Spleen (tissue), 11 donors: ENCODE data around the gene TRIM25. TPM values are rescaled to one million over a fixed set of nuclear protein-coding genes. Genes with fewer than 3 reads are reported as not detected.

ENCODE experiments used
- DNase-seq: peaks from one replicate; pipeline ENCODE4 v3.0.0-alpha.2; 2020
- H3K27ac ChIP-seq, 8 donors: fragments of 200-600 bp; sonication (generic) in 7 of 8; 1 replicate in 4 of 8; 2 replicates in 4 of 8; pipeline versions ENCODE4 v1.5.0 to v1.8.0; 2016 to 2021; ENCODE audit warnings: inconsistent platforms in 4 of 8, mild to moderate bottlenecking in 4 of 8, moderate library complexity in 1 of 8
- H3K27me3 ChIP-seq, 7 donors: fragments of 200-600 bp; sonication (generic) in 6 of 7; replicated peaks in 1 of 7; 1 replicate in 4 of 7; 2 replicates in 3 of 7; pipeline versions ENCODE4 v1.5.0 to v1.8.0; 2016 to 2021; ENCODE audit warnings: inconsistent platforms in 3 of 7, mild to moderate bottlenecking in 1 of 7
- H3K36me3 ChIP-seq, 6 donors: fragments of 200-600 bp; sonication (generic) in 5 of 6; 1 replicate in 4 of 6; 2 replicates in 2 of 6; pipeline versions ENCODE4 v1.5.0 to v1.8.0; 2016 to 2021; ENCODE audit warnings: inconsistent platforms in 2 of 6
- H3K4me1 ChIP-seq, 6 donors: fragments of 200-600 bp; sonication (generic) in 5 of 6; 1 replicate in 3 of 6; 2 replicates in 3 of 6; pipeline versions ENCODE4 v1.5.0 to v1.8.0; 2016 to 2021; ENCODE audit warnings: inconsistent platforms in 3 of 6
- H3K4me3 ChIP-seq, 8 donors: fragments of 200-600 bp; sonication (generic) in 7 of 8; 1 replicate in 4 of 8; 2 replicates in 4 of 8; pipeline versions ENCODE4 v1.5.0 to v1.8.0; 2016 to 2021; ENCODE audit warnings: inconsistent platforms in 4 of 8, mild to moderate bottlenecking in 4 of 8, moderate library complexity in 2 of 8
- H3K9me3 ChIP-seq, 8 donors: fragments of 200-600 bp; sonication (generic) in 7 of 8; 1 replicate in 4 of 8; 2 replicates in 4 of 8; pipeline versions ENCODE4 v1.5.0 to v1.8.0; 2016 to 2021; ENCODE audit warnings: inconsistent platforms in 4 of 8
- POLR2A ChIP-seq, 3 donors: fragments of 450-650 bp; IDR thresholded peaks; one replicate each; pipeline ENCODE4 v1.5.1; 2017; ENCODE audit warnings: antibody characterized with exemption in 3 of 3, mild to moderate bottlenecking in 1 of 3
- POLR2AphosphoS5 ChIP-seq, 3 donors: sonication (generic); formaldehyde crosslinking; IDR thresholded peaks; one replicate each; pipeline ENCODE4 v1.5.1; 2017; ENCODE audit warnings: antibody characterized with exemption in 3 of 3
- WGBS, 5 donors: extraction: QIAGEN DNeasy Blood & Tissue Kit in 3 of 5; methylation state at CpG; one replicate each; pipeline versions ENCODE4 v1.1.5 to v1.1.7; 2013 to 2018; 5-methylcytosine and 5-hydroxymethylcytosine counted together
- intact Hi-C: fragments of 100-400 bp; cut with DNase I; formaldehyde crosslinking; loops from one replicate; pipeline ENCODE4 v1.15.0; 2023; ENCODE audit warnings: low total_unique reads
- polyA plus RNA-seq, 3 donors: library from polyadenylated mRNA; stranded (reverse); fragments of 200-250 nt; gene quantifications; one replicate each; pipeline ENCODE4 v1.2.1, GENCODE V29; 2013
- total RNA-seq, 7 donors: library from RNA; depleted of rRNA in 3 of 7; stranded (reverse); fragments of >200 nt in 3 of 7; fragmentation: NEBNext Ultra II Directional in 4 of 7; extraction: Animal tissue kit (Norgen Biotek cat#: 25700) in 4 of 7; gene quantifications; one replicate each; pipeline versions ENCODE4 v1.1.0 to v1.2.1, GENCODE V29; 2016 to 2021
- TF ChIP-seq, protein P1 (sequence below), 11 experiments: fragments of 200-600 bp in 7 of 11; fragments of 450-650 bp in 4 of 11; sonication (generic) in 4 of 11; IDR thresholded peaks in 8 of 11; conservative IDR thresholded peaks in 3 of 11; 1 replicate in 7 of 11; 2 replicates in 4 of 11; pipeline versions ENCODE4 v1.4.0 to v1.8.0; 2016 to 2021; ENCODE audit warnings: antibody characterized with exemption in 11 of 11, inconsistent platforms in 4 of 11, mild to moderate bottlenecking in 1 of 11
- donor health status: healthy with polysubstance abuse.
- donor health status: DM: no; HTN: no; CAD: no; lungs with moderate emphysema.
- donor health status: DM: no; HTN: no; CAD: no.
- donor health status: Bipolar disorder and iron deficiency.
- donor health status: healthy.
- donor health status: DM: no; HTN: no; CAD: no.
- donor health status: DM: yes; HTN: yes; CAD: no.

The TRIM25 gene
- total and polyA plus RNA-seq, 10 donors, result 13.8 to 168 (median 122) TPM

DNA sequence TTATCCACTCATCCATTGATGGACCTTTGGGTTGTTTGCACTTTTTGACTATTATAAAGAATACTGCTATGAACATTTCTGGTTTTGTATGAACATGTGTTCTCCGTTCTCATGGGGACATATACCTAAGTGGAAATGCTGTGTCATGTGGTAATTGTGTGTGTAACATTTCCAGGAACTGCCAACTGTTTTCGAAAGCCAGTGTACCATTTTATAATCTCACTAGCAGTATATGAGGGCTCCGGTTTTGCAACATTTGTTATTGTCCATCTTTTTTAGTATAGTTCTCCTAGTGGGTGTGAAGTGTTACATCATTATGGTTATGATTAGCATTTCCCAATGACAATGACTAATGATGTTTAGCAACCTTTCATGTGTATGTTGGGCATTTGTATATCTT lies 5.1 kb upstream of the TRIM25 start:
- no peak for DNase-seq
- Histone ChIP-seq H3K4me1 (peaks cover 6 to 37% (median 23%) of the 10 kb centered on the region in 6 donors), H3K27me3 (no peaks in the 10 kb centered on the region), H3K4me3 (peak overlapping the region in 1 of 8 donors; percentile 1), H3K9me3 (peaks cover 0 to 12% (median 2%) of the 10 kb centered on the region in 8 donors), H3K36me3 (no peaks in the 10 kb centered on the region), H3K27ac (peak overlapping the region in 7 of 8 donors; percentile 3 to 98 (median 63))
- 46 to 79% (median 59%) methylated on average over 3 of the region's 3 CpGs for WGBS, 5 donors
- intact Hi-C loops, result no loop called here
- TF ChIP-seq POLR2AphosphoS5 (IDR thresholded peaks at IDR 0.05) (peak in 1 of 3 donors; percentile 34), POLR2A (IDR thresholded peaks at IDR 0.05) (no peak)
- TF ChIP-seq, protein P1, sequence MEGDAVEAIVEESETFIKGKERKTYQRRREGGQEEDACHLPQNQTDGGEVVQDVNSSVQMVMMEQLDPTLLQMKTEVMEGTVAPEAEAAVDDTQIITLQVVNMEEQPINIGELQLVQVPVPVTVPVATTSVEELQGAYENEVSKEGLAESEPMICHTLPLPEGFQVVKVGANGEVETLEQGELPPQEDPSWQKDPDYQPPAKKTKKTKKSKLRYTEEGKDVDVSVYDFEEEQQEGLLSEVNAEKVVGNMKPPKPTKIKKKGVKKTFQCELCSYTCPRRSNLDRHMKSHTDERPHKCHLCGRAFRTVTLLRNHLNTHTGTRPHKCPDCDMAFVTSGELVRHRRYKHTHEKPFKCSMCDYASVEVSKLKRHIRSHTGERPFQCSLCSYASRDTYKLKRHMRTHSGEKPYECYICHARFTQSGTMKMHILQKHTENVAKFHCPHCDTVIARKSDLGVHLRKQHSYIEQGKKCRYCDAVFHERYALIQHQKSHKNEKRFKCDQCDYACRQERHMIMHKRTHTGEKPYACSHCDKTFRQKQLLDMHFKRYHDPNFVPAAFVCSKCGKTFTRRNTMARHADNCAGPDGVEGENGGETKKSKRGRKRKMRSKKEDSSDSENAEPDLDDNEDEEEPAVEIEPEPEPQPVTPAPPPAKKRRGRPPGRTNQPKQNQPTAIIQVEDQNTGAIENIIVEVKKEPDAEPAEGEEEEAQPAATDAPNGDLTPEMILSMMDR (IDR thresholded peaks at IDR 0.05 in 8 of 11, conservative IDR thresholded peaks at IDR 0.05 in 3 of 11), result peak in 1 of 11 experiments; percentile 13

DNA sequence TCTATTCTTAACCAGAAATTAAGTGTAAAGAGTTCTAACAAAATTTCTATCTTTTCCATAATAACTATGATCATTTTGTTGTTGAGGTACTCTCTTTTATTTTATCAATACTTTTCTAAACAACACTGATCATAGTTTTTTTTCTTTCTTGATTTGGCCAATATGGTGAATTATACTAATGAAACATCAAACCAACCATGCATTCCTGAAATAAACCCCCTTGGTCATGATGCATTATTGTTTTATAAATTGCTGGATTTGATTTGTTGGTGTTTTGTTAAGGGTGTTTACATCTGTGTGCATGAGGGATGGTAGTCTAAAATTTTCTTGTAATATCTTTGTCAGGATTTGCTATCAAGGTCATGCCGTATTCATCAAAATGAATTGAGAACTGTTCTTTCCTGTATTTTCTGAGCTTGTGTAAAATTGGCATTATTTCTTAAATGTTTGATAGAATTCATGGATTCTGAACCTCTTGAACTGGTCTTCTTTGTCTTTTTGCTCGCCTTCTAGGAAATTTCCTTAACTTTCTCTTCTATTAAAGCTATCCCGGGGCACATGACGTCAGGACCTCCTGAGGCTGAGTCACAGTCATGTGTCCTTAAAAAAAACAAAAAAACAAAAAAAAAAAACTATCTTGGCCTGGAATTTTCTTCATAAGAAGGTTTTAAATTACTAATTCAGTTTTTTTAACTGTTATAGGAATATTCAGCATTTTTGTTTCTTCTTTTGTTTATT lies 3.9 kb upstream of the TRIM25 start:
- intact Hi-C loops, result no loop called here
- no peak for TF ChIP-seq POLR2AphosphoS5 (IDR thresholded peaks at IDR 0.05)
- TF ChIP-seq, protein P1 (IDR thresholded peaks at IDR 0.05 in 8 of 11, conservative IDR thresholded peaks at IDR 0.05 in 3 of 11), result no peak
- no peak for TF ChIP-seq POLR2A (IDR thresholded peaks at IDR 0.05)
- Histone ChIP-seq H3K4me3 (no peak overlapping the region), H3K4me1 (peaks cover 6 to 44% (median 25%) of the 10 kb centered on the region in 6 donors), H3K27ac (peak overlapping the region in 5 of 8 donors; percentile 57 to 98 (median 94)), H3K27me3 (no peaks in the 10 kb centered on the region), H3K9me3 (peaks cover 0 to 12% (median 2%) of the 10 kb centered on the region in 8 donors), H3K36me3 (no peaks in the 10 kb centered on the region)
- no peak for DNase-seq
- WGBS, 5 donors, result 87 to 93% (median 89%) methylated on average over 4 of the region's 4 CpGs

DNA sequence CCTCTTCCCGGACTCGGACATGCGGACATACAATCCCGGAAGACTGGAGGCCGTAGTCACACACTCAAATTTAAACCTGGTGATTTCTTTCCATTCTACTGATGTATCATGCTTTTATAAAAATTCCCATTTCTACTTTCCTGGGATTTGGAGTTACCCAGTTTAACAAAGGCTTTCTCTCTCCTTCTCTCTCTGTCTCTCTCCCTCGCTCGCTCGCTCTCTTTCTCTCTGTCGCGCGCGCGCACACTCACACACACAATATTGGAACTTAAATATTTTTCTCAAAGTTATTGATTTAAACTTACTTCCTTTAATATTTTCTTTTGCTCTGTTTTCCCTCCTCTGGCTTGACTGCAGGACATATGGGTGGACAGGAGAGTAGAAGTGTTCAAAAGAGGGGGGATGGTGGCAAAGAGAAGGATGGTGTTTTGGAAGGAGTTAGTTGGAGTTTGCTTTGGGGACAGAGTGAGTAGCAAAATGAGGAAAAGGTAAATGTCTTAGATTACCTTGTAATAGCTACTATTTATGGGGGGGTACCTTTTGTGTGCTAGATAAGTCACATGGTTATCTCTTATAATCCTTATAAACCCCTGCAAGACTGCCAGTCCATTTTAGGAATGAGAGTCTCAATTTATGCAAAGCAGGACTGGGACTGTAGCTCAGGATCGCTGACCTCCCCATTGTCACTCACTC lies 878 bp upstream of the TRIM25 start:
- TF ChIP-seq POLR2AphosphoS5 (IDR thresholded peaks at IDR 0.05), result no peak
- TF ChIP-seq, protein P1 (IDR thresholded peaks at IDR 0.05 in 8 of 11, conservative IDR thresholded peaks at IDR 0.05 in 3 of 11), result no peak
- TF ChIP-seq POLR2A (IDR thresholded peaks at IDR 0.05), result no peak
- Histone ChIP-seq H3K9me3 (peaks cover 0 to 12% (median 2%) of the 10 kb centered on the region in 8 donors), H3K27ac (peak overlapping the region; percentile 93 to 98 (median 96)), H3K4me1 (peaks cover 33 to 74% (median 55%) of the 10 kb centered on the region in 6 donors), H3K27me3 (no peaks in the 10 kb centered on the region), H3K36me3 (peaks cover 0 to 18% (median 0%) of the 10 kb centered on the region in 6 donors), H3K4me3 (peak overlapping the region; percentile 74 to 99 (median 92))
- DNase-seq, result no peak
- WGBS, 5 donors, result 6 to 10% (median 9%) methylated on average over 14 of the region's 14 CpGs
- intact Hi-C loops, result no loop called here
